Stimulated activated CD4-positive, alpha-beta T cell treated with anti-CD3 and anti-CD28 coated beads, TNF-alpha, amount 100 ng/mL, for 48 hours (primary cell): ENCODE results near the gene RSPH9.
"Not testable (repeated sequence)": the region's sequence is repeated elsewhere in the genome, so short reads cannot be mapped to it uniquely, and the experiment has no call there.

Source experiments
- DNase-seq, 3 donors: peaks; one replicate each; pipeline ENCODE4 v3.0.0-alpha.2; 2020; ENCODE audit warnings: low read depth in 3 of 3

RSPH9 gene

GRCh38 chr6:43628393-43629103 lies 16.3 kb upstream of the RSPH9 start:
- peak in 1 of 3 donors; percentile 40 for DNase-seq

- peak; percentile 91 to 96 (median 91) for DNase-seq
Measured at GRCh38 chr6:43629104-43629504, 15.7 kb upstream of the RSPH9 start, which contains the start of gene GTPBP2. Gene GTPBP2, minus strand, starts transcription at chr6:43629264. Its CDS starts 102 bp downstream, at chr6:43629162.

GRCh38 chr6:43629505-43630300 lies 15.1 kb upstream of the RSPH9 start:
- peak; percentile 82 to 88 (median 87) for DNase-seq

- DNase-seq: no peak
Measured at GRCh38 chr6:43630980-43631619, 13.7 kb upstream of the RSPH9 start.

GRCh38 chr6:43633002-43633401 lies 11.8 kb upstream of the RSPH9 start:
- DNase-seq: not testable (repeated sequence)

- no peak for DNase-seq
Measured at GRCh38 chr6:43634702-43635303, 10.0 kb upstream of the RSPH9 start.

GRCh38 chr6:43635387-43636307 lies 9.2 kb upstream of the RSPH9 start, which contains the start of gene MAD2L1BP:
Gene MAD2L1BP, plus strand, starts transcription at chr6:43635840. Its CDS starts 36 bp downstream, at chr6:43635876.
- peak; percentile 72 to 86 (median 74) for DNase-seq

- no peak for DNase-seq
Measured at GRCh38 chr6:43636308-43636659, 8.6 kb upstream of the RSPH9 start.

- DNase-seq: no peak
Measured at GRCh38 chr6:43639984-43640800, 4.6 kb upstream of the RSPH9 start.

- DNase-seq: no peak
Measured at GRCh38 chr6:43645613-43645964, 753 bp downstream of the RSPH9 start.

GRCh38 chr6:43647613-43648012 lies 2.8 kb downstream of the RSPH9 start:
- no peak for DNase-seq

- no peak for DNase-seq
Measured at GRCh38 chr6:43648248-43648647, 3.4 kb downstream of the RSPH9 start.

GRCh38 chr6:43652822-43653221 lies 8.0 kb downstream of the RSPH9 start:
- DNase-seq: not testable (repeated sequence)

- DNase-seq: no peak
Measured at GRCh38 chr6:43657221-43657802, 12.5 kb downstream of the RSPH9 start.

- DNase-seq: no peak
Measured at GRCh38 chr6:43658161-43658560, 13.3 kb downstream of the RSPH9 start.

- DNase-seq: not testable (repeated sequence)
Measured at GRCh38 chr6:43662948-43663347, 18.1 kb downstream of the RSPH9 start.

- no peak for DNase-seq
Measured at GRCh38 chr6:43665376-43665775, 20.5 kb downstream of the RSPH9 start.

GRCh38 chr6:43666196-43666920 lies 21.5 kb downstream of the RSPH9 start:
- no peak for DNase-seq
